Stimulated activated CD8-positive, alpha-beta memory T cell treated with anti-CD3 and anti-CD28 coated beads, Interleukin-7, amount 100 ng/mL, for 48 hours (primary cell): Measurements from ENCODE around the gene AP2A2.
"Not testable (repeated sequence)": the region's sequence is repeated elsewhere in the genome, so short reads cannot be mapped to it uniquely, and the experiment has no call there.

Experiments
- DNase-seq, 2 donors: peaks; one replicate each; pipeline ENCODE4 v3.0.0-alpha.2; 2020; ENCODE audit warnings: low read depth in 1 of 2; ENCODE audit errors: extremely low read depth in 1 of 2

Gene AP2A2

GRCh38 chr11:952406-953385, 27.0 kb downstream of the AP2A2 start:
- no peak for DNase-seq

GRCh38 chr11:953512-953911, 27.8 kb downstream of the AP2A2 start:
- DNase-seq: no peak

- no peak for DNase-seq
Observed at GRCh38 chr11:954392-955153, 28.9 kb downstream of the AP2A2 start.

GRCh38 chr11:955154-956063, 29.7 kb downstream of the AP2A2 start:
- no peak for DNase-seq

- no peak for DNase-seq
Observed at GRCh38 chr11:957212-957920, 31.7 kb downstream of the AP2A2 start.

- DNase-seq: no peak
Observed at GRCh38 chr11:958101-958500, 32.4 kb downstream of the AP2A2 start.

- DNase-seq: no peak
Observed at GRCh38 chr11:959027-959426, 33.4 kb downstream of the AP2A2 start.

GRCh38 chr11:959608-960007, 33.9 kb downstream of the AP2A2 start:
- no peak for DNase-seq

- DNase-seq: not testable (repeated sequence)
Observed at GRCh38 chr11:961310-961920, 35.7 kb downstream of the AP2A2 start.

GRCh38 chr11:961921-962320, 36.3 kb downstream of the AP2A2 start:
- DNase-seq: no peak

GRCh38 chr11:962688-963087, 37.0 kb downstream of the AP2A2 start:
- DNase-seq: no peak

- no peak for DNase-seq
Observed at GRCh38 chr11:963852-964251, 38.2 kb downstream of the AP2A2 start.

- DNase-seq: no peak
Observed at GRCh38 chr11:965206-965775, 39.6 kb downstream of the AP2A2 start.

GRCh38 chr11:967995-968751, 42.5 kb downstream of the AP2A2 start:
- DNase-seq: no peak

GRCh38 chr11:968822-969221, 43.2 kb downstream of the AP2A2 start:
- DNase-seq: no peak

- DNase-seq: no peak
Observed at GRCh38 chr11:969651-970205, 44.1 kb downstream of the AP2A2 start.

GRCh38 chr11:970319-970871, 44.7 kb downstream of the AP2A2 start:
- DNase-seq: no peak

GRCh38 chr11:971092-971690, 45.5 kb downstream of the AP2A2 start:
- DNase-seq: no peak
